ENCODE data around the gene PHETA2.
"Not testable (repeated sequence)": the region's sequence is repeated elsewhere in the genome, so short reads cannot be mapped to it uniquely, and the experiment has no call there.

The PHETA2 gene

DNA sequence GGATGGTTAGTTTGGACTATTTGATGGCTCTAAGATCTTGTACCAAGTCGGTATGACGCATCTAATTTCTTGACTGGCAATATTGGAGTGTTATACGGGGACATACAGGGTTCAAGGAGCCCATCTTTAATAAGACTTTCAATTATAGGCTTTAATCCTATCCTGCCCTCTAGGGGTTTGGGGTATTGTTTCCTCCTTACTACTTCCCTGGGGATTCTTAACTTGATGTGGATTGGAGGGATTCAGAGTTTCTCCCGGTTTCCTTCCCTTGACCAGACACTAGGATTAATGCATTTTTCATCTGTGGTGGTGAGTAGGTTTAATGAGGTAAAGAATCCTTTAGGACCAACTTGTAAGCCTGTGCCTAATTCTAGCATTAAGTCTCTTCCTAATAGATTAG is 37.8 kb downstream of the PHETA2 start:
- DNase-seq = no peak

- DNase-seq = not testable (repeated sequence)
Observed at GRCh38 chr22:42112793-42113192, 38.7 kb downstream of the PHETA2 start.

DNA sequence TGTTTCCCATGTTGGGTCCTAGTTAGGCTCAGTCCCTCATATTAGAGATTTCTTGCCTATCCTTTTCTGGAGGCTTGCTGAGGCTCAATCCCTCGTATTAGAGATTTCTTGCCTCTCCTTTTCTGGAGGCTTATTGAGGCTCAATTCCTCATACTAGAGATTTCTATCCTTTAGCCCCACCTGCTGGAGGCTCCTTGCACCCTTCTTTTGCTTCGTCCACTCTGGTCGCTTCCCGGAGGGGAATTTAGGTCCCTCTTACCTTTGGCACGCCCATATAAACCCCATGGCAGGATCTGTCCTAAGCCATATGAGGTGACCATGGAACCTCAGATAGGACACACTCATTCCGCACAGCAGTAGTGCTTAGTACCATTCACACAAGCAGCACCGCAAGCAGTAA is 40.7 kb downstream of the PHETA2 start:
- DNase-seq = no peak

GRCh38 chr22:42115420-42115830 is 41.4 kb downstream of the PHETA2 start:
- peak; percentile 81 for DNase-seq

DNA sequence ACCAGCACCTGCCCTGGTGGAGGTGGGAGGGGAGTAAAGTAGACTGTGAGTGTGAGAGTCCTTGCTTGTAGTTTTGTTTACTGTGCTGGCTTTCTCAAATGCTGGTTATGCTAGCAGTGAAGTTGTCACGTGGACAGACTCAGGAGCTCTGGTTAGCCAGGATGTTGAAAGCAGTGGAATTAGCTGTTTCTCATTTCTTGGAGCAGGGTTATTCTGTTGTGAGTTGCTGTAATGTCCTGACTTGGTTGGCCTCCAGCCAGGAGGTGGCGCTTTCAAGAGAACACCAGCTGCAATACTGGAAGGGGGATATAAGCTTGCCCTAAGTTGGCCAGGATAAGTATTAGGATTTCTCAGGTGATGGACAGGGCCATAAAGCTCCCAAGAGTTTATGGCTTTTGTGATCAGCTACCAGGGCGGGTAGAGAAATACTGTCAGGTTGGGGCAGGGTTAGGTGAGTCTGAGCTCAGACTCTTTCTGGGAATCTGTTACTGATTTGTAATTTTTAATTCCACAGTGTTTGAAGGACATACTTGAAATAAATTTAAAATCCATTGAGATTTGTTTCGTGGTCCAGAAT is 42.9 kb downstream of the PHETA2 start:
- no peak for DNase-seq

- DNase-seq = not testable (repeated sequence)
Observed at GRCh38 chr22:42120231-42121021, 46.4 kb downstream of the PHETA2 start.

- not testable (repeated sequence) for DNase-seq
Observed at GRCh38 chr22:42123529-42123928, 49.5 kb downstream of the PHETA2 start.

DNA sequence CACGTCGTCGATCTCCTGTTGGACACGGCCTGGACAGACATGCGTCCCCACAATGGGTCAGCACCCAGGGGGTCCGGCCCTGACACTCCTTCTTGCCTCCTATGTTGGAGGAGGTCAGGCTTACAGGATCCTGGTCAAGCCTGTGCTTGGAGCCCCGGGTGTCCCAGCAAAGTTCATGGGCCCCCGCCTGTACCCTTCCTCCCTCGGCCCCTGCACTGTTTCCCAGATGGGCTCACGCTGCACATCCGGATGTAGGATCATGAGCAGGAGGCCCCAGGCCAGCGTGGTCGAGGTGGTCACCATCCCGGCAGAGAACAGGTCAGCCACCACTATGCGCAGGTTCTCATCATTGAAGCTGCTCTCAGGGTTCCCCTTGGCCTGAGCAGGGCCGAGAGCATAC is 53.6 kb downstream of the PHETA2 start:
- no peak for DNase-seq

DNA sequence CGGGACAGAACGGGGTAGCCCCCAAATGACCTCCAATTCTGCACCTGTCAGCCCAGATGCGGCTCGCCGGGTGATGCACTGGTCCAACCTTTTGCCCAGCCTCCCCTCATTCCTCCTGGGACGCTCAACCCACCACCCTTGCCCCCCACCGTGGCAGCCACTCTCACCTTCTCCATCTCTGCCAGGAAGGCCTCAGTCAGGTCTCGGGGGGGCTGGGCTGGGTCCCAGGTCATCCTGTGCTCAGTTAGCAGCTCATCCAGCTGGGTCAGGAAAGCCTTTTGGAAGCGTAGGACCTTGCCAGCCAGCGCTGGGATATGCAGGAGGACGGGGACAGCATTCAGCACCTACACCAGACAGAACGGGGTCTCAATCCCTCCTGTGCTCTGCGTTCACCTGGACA is 54.0 kb downstream of the PHETA2 start:
- not testable (repeated sequence) for DNase-seq

Measured in MV-4-11 (cell line).